ENCODE data around the gene LGALS9B.
"Not testable (repeated sequence)": the region's sequence is repeated elsewhere in the genome, so short reads cannot be mapped to it uniquely, and the experiment has no call there.

LGALS9B gene

GRCh38 chr17:20492099-20492498 lies 24.8 kb upstream of the LGALS9B start:
- DNase-seq; H3K4me3 ChIP-seq (ENCODE audit: control insufficient read depth in 1 of 7, extremely low read depth in 1 of 7, insufficient read depth in 4 of 7, low read depth in 2 of 7, low read length in 6 of 7); CTCF ChIA-PET; H3K27me3 ChIP-seq (replicated peaks in 2 of 5; ENCODE audit: control insufficient read depth in 4 of 5, insufficient read depth in 5 of 5, low read length in 4 of 5); H3K36me3 ChIP-seq (ENCODE audit: control insufficient read depth in 4 of 4, insufficient read depth in 4 of 4, low read length in 3 of 4); H3K4me1 ChIP-seq (ENCODE audit: control extremely low read depth in 1 of 4, control insufficient read depth in 4 of 4, insufficient read depth in 4 of 4, low read length in 3 of 4); H3K9me3 ChIP-seq (ENCODE audit: control extremely low read depth in 1 of 5, control insufficient read depth in 4 of 5, insufficient read depth in 2 of 5, low read depth in 1 of 5, low read length in 4 of 5); H3K27ac ChIP-seq (ENCODE audit: insufficient read depth in 1 of 2, low read depth in 1 of 2, low read length in 2 of 2, poor library complexity in 1 of 2, severe bottlenecking in 2 of 2); POLR2A ChIA-PET: not testable (repeated sequence)
- no CpG with 5 or more reads among the region's 6 CpGs for WGBS (ENCODE audit: insufficient coverage)

GRCh38 chr17:20484930-20485329 lies 17.6 kb upstream of the LGALS9B start:
- H3K4me3 ChIP-seq (ENCODE audit: control insufficient read depth in 1 of 7, extremely low read depth in 1 of 7, insufficient read depth in 4 of 7, low read depth in 2 of 7, low read length in 6 of 7); H3K27ac ChIP-seq (ENCODE audit: insufficient read depth in 1 of 2, low read depth in 1 of 2, low read length in 2 of 2, poor library complexity in 1 of 2, severe bottlenecking in 2 of 2); H3K36me3 ChIP-seq (ENCODE audit: control insufficient read depth in 4 of 4, insufficient read depth in 4 of 4, low read length in 3 of 4); H3K27me3 ChIP-seq (replicated peaks in 2 of 5; ENCODE audit: control insufficient read depth in 4 of 5, insufficient read depth in 5 of 5, low read length in 4 of 5); CTCF ChIA-PET; H3K9me3 ChIP-seq (ENCODE audit: control extremely low read depth in 1 of 5, control insufficient read depth in 4 of 5, insufficient read depth in 2 of 5, low read depth in 1 of 5, low read length in 4 of 5); POLR2A ChIA-PET; DNase-seq; H3K4me1 ChIP-seq (ENCODE audit: control extremely low read depth in 1 of 4, control insufficient read depth in 4 of 4, insufficient read depth in 4 of 4, low read length in 3 of 4): not testable (repeated sequence)
- no CpG with 5 or more reads among the region's 6 CpGs for WGBS (ENCODE audit: insufficient coverage)

DNA sequence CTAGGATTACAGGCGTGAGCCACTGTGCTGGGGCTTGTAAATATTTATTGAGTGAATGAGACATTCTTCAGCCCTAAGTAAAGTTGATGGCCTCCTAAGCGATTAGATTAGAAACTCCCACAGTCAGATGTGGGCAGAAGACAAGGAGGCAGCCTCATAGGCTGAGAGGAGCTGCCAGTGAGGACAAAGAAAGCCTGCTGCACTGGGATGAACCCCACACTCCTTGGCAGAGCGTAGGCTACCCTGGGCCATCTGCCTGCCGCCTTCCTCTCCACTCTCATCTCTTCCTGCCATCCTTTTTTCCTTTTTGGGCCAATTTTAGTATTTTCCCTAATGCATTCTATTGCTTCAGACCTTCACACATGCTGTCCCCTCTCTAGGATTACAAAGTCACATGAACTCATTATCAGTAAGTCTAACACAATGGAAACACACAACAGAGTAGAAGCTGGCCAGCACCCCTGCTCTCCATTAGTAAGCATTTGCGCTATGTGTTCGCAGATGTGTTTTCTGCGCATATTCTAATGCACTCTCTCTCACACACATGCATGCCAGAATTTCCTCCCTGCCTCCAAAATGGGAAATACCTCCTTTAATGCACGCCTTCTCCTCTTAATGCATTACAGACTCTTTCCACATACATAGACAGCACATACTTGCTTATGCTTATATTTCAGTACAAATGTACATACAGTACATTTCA lies 12.7 kb upstream of the LGALS9B start:
- CTCF ChIA-PET: not testable (repeated sequence)

GRCh38 chr17:20477398-20478071 lies 10.2 kb upstream of the LGALS9B start:
- H3K27me3 ChIP-seq (replicated peaks in 2 of 5; ENCODE audit: control insufficient read depth in 4 of 5, insufficient read depth in 5 of 5, low read length in 4 of 5); H3K4me1 ChIP-seq (ENCODE audit: control extremely low read depth in 1 of 4, control insufficient read depth in 4 of 4, insufficient read depth in 4 of 4, low read length in 3 of 4); H3K4me3 ChIP-seq (ENCODE audit: control insufficient read depth in 1 of 7, extremely low read depth in 1 of 7, insufficient read depth in 4 of 7, low read depth in 2 of 7, low read length in 6 of 7); H3K27ac ChIP-seq (ENCODE audit: insufficient read depth in 1 of 2, low read depth in 1 of 2, low read length in 2 of 2, poor library complexity in 1 of 2, severe bottlenecking in 2 of 2); DNase-seq; H3K9me3 ChIP-seq (ENCODE audit: control extremely low read depth in 1 of 5, control insufficient read depth in 4 of 5, insufficient read depth in 2 of 5, low read depth in 1 of 5, low read length in 4 of 5); CTCF ChIA-PET; POLR2A ChIA-PET; H3K36me3 ChIP-seq (ENCODE audit: control insufficient read depth in 4 of 4, insufficient read depth in 4 of 4, low read length in 3 of 4): not testable (repeated sequence)
- WGBS (ENCODE audit: insufficient coverage): no CpG with 5 or more reads among the region's 4 CpGs

More for the DNA sequence above, 12.7 kb upstream of the LGALS9B start:
- H3K4me3 ChIP-seq (ENCODE audit: control insufficient read depth in 1 of 7, extremely low read depth in 1 of 7, insufficient read depth in 4 of 7, low read depth in 2 of 7, low read length in 6 of 7); POLR2A ChIA-PET; H3K36me3 ChIP-seq (ENCODE audit: control insufficient read depth in 4 of 4, insufficient read depth in 4 of 4, low read length in 3 of 4); H3K4me1 ChIP-seq (ENCODE audit: control extremely low read depth in 1 of 4, control insufficient read depth in 4 of 4, insufficient read depth in 4 of 4, low read length in 3 of 4); H3K9me3 ChIP-seq (ENCODE audit: control extremely low read depth in 1 of 5, control insufficient read depth in 4 of 5, insufficient read depth in 2 of 5, low read depth in 1 of 5, low read length in 4 of 5); H3K27ac ChIP-seq (ENCODE audit: insufficient read depth in 1 of 2, low read depth in 1 of 2, low read length in 2 of 2, poor library complexity in 1 of 2, severe bottlenecking in 2 of 2); DNase-seq; H3K27me3 ChIP-seq (replicated peaks in 2 of 5; ENCODE audit: control insufficient read depth in 4 of 5, insufficient read depth in 5 of 5, low read length in 4 of 5): not testable (repeated sequence)
- WGBS (ENCODE audit: insufficient coverage): 94% methylated on average over 5 of the region's 8 CpGs

- H3K4me3 ChIP-seq (ENCODE audit: control insufficient read depth in 1 of 7, extremely low read depth in 1 of 7, insufficient read depth in 4 of 7, low read depth in 2 of 7, low read length in 6 of 7); DNase-seq; H3K9me3 ChIP-seq (ENCODE audit: control extremely low read depth in 1 of 5, control insufficient read depth in 4 of 5, insufficient read depth in 2 of 5, low read depth in 1 of 5, low read length in 4 of 5); H3K36me3 ChIP-seq (ENCODE audit: control insufficient read depth in 4 of 4, insufficient read depth in 4 of 4, low read length in 3 of 4); POLR2A ChIA-PET; CTCF ChIA-PET; H3K27ac ChIP-seq (ENCODE audit: insufficient read depth in 1 of 2, low read depth in 1 of 2, low read length in 2 of 2, poor library complexity in 1 of 2, severe bottlenecking in 2 of 2); H3K27me3 ChIP-seq (replicated peaks in 2 of 5; ENCODE audit: control insufficient read depth in 4 of 5, insufficient read depth in 5 of 5, low read length in 4 of 5); H3K4me1 ChIP-seq (ENCODE audit: control extremely low read depth in 1 of 4, control insufficient read depth in 4 of 4, insufficient read depth in 4 of 4, low read length in 3 of 4): not testable (repeated sequence)
- WGBS (ENCODE audit: insufficient coverage): 100% methylated on average over 4 of the region's 8 CpGs
Observed at GRCh38 chr17:20475137-20475831, 7.9 kb upstream of the LGALS9B start.

DNA sequence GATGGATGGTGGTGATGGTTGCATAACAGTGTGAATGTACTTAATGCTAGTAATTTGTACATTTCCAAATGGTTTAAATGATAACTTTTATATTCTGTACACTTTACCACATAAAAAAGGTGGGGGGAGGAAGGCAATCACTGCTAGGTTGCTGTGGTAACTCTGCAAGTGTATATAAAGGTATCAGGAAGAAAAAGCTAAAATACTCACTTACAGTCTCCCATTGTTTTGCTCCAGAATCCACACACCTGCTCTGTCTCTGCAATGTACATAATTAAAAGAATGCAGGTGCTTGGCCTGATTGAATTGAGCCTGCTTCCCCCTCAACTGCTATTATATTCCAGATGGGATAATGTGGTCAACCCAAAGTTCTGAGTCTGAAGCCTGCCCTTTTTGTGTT lies 6.7 kb upstream of the LGALS9B start:
- CTCF ChIA-PET: not testable (repeated sequence)

DNA sequence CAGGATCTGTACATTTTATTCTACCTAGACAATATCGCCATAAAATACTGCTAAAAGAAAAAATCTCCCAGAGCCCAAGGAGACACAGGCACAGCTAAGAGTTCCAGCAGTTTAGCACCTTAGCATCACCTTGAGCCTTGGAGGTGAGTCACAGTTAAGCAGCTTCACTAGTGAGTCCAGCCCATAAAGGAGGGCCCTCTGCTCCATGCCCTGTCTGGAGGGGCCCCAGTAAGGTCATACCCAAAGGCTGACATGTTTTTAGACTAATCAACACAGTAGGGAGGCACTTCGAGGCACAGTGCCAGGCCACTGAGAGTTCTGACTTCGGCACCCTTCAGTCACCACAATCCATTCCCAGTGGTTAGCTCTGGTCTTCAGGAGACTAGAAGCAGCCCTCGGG lies 2.6 kb upstream of the LGALS9B start:
- H3K9me3 ChIP-seq (ENCODE audit: control extremely low read depth in 1 of 5, control insufficient read depth in 4 of 5, insufficient read depth in 2 of 5, low read depth in 1 of 5, low read length in 4 of 5); H3K36me3 ChIP-seq (ENCODE audit: control insufficient read depth in 4 of 4, insufficient read depth in 4 of 4, low read length in 3 of 4); H3K27me3 ChIP-seq (replicated peaks in 2 of 5; ENCODE audit: control insufficient read depth in 4 of 5, insufficient read depth in 5 of 5, low read length in 4 of 5); CTCF ChIA-PET; H3K4me3 ChIP-seq (ENCODE audit: control insufficient read depth in 1 of 7, extremely low read depth in 1 of 7, insufficient read depth in 4 of 7, low read depth in 2 of 7, low read length in 6 of 7); H3K27ac ChIP-seq (ENCODE audit: insufficient read depth in 1 of 2, low read depth in 1 of 2, low read length in 2 of 2, poor library complexity in 1 of 2, severe bottlenecking in 2 of 2); POLR2A ChIA-PET; DNase-seq; H3K4me1 ChIP-seq (ENCODE audit: control extremely low read depth in 1 of 4, control insufficient read depth in 4 of 4, insufficient read depth in 4 of 4, low read length in 3 of 4): not testable (repeated sequence)
- whole genome bisulfite sequencing (ENCODE audit: insufficient coverage): no CpG with 5 or more reads among the region's 4 CpGs

More for the DNA sequence above, 6.7 kb upstream of the LGALS9B start:
- H3K4me1 ChIP-seq (ENCODE audit: control extremely low read depth in 1 of 4, control insufficient read depth in 4 of 4, insufficient read depth in 4 of 4, low read length in 3 of 4); H3K4me3 ChIP-seq (ENCODE audit: control insufficient read depth in 1 of 7, extremely low read depth in 1 of 7, insufficient read depth in 4 of 7, low read depth in 2 of 7, low read length in 6 of 7); H3K36me3 ChIP-seq (ENCODE audit: control insufficient read depth in 4 of 4, insufficient read depth in 4 of 4, low read length in 3 of 4); DNase-seq; H3K9me3 ChIP-seq (ENCODE audit: control extremely low read depth in 1 of 5, control insufficient read depth in 4 of 5, insufficient read depth in 2 of 5, low read depth in 1 of 5, low read length in 4 of 5); H3K27me3 ChIP-seq (replicated peaks in 2 of 5; ENCODE audit: control insufficient read depth in 4 of 5, insufficient read depth in 5 of 5, low read length in 4 of 5); POLR2A ChIA-PET; H3K27ac ChIP-seq (ENCODE audit: insufficient read depth in 1 of 2, low read depth in 1 of 2, low read length in 2 of 2, poor library complexity in 1 of 2, severe bottlenecking in 2 of 2): not testable (repeated sequence)

All from common myeloid progenitor, CD34-positive (primary cell).